AG04450 (cell line): ENCODE results near the gene TMEM126B. TPM values are rescaled to one million over a fixed set of nuclear protein-coding genes. Genes with fewer than 3 reads are reported as not detected.

Experiments used
- CTCF ChIA-PET: fragments of 300-600, 350-600 bp; formaldehyde crosslinking; extraction: SDS; loops from one replicate; lab custom pipeline; 2022; ENCODE audit warnings: antibody characterized with exemption, inconsistent platforms; lab: Charles Lee
- POLR2A ChIA-PET: fragments of 350-600 bp; formaldehyde crosslinking; extraction: SDS; loops from one replicate; lab custom pipeline; 2021; ENCODE audit warnings: antibody characterized with exemption, inconsistent platforms; lab: Yijun Ruan, JAX
- DNase-seq: peaks from one replicate; pipeline ENCODE4 v3.0.0-alpha.2; 2011; ENCODE audit warnings: low read depth, low spot score
- H3K27ac ChIP-seq: one replicate; pipeline ENCODE4 v1.5.1; 2012; ENCODE audit warnings: low read depth, low read length, control low read depth
- H3K27me3 ChIP-seq: one replicate; pipeline ENCODE4 v1.6.0; 2012; ENCODE audit warnings: low read length; ENCODE audit not compliant: control insufficient read depth, insufficient read depth
- H3K4me3 ChIP-seq: 2 replicates; pipeline ENCODE4 v1.5.1; 2011; ENCODE audit warnings: mild to moderate bottlenecking, low read depth, low read length, control low read depth
- H3K9me3 ChIP-seq: 2 replicates; pipeline ENCODE4 v1.5.1; 2012; ENCODE audit warnings: low read length; ENCODE audit not compliant: control insufficient read depth, insufficient read depth
- CTCF ChIP-seq: IDR thresholded peaks from 2 replicates; pipeline ENCODE4 v1.5.1; 2011; ENCODE audit warnings: low read depth, low read length, control low read depth, inconsistent platforms
- polyA plus RNA-seq: library from polyadenylated mRNA; depleted of rRNA; stranded (reverse); fragments of >200 nt; gene quantifications from 2 replicates; pipeline ENCODE4 v1.2.3, GENCODE V29; 2011

Gene TMEM126B
- polyA plus RNA-seq, 1 experiment: 86.2 TPM

- DNase-seq: no peak
- H3K27ac ChIP-seq: peak overlapping the region; percentile 40
- H3K4me3 ChIP-seq: peak overlapping the region; percentile 90
- no peaks in the 10 kb centered on the region for H3K27me3 ChIP-seq
- no peaks in the 10 kb centered on the region for H3K9me3 ChIP-seq
- ChIA-PET POLR2A (interaction anchor here (0.7 to 2.6 kb wide), 4 partner anchors 9 to 24 kb away, joined by 3 to 18 read pairs (median 4); partner anchors contain the start of gene TMEM126A), CTCF (interaction anchor here (0.8 kb wide), 1 partner anchor 12 kb away, joined by 3 read pairs; no protein-coding TSS in a partner anchor)
- TF ChIP-seq CTCF: no peak
Measured at GRCh38 chr11:85628771-85629341, 463 bp downstream of the TMEM126B start.

- H3K4me3 ChIP-seq: no peak overlapping the region
- H3K27ac ChIP-seq: no peak overlapping the region
- no peaks in the 10 kb centered on the region for H3K27me3 ChIP-seq
- DNase-seq: no peak
- POLR2A ChIA-PET: no interaction called here
- no peak for TF ChIP-seq CTCF
- no peaks in the 10 kb centered on the region for H3K9me3 ChIP-seq
- CTCF ChIA-PET: no interaction called here
Measured at GRCh38 chr11:85634747-85635146, 6.4 kb downstream of the TMEM126B start.

GRCh38 chr11:85643191-85643614 lies 14.8 kb downstream of the TMEM126B start:
- Histone ChIP-seq H3K9me3 (no peaks in the 10 kb centered on the region), H3K27me3 (peaks cover 8% of the 10 kb centered on the region), H3K4me3 (no peak overlapping the region), H3K27ac (no peak overlapping the region)
- POLR2A ChIA-PET: no interaction called here
- TF ChIP-seq CTCF: no peak
- DNase-seq: no peak
- CTCF ChIA-PET: no interaction called here

- ChIA-PET POLR2A (interaction anchor here (1.1 to 4.4 kb wide), 5 partner anchors 9 to 45 kb away, joined by 3 to 19 read pairs (median 6); partner anchors contain the start of genes CCDC89, CREBZF, DLG2 and TMEM126B), CTCF (interaction anchor here (1.3 kb wide), 1 partner anchor 49 kb away, joined by 4 read pairs; no protein-coding TSS in a partner anchor)
- no peak for TF ChIP-seq CTCF
- Histone ChIP-seq H3K27ac (no peak overlapping the region), H3K4me3 (peak overlapping the region; percentile 85), H3K9me3 (no peaks in the 10 kb centered on the region), H3K27me3 (peaks cover 8% of the 10 kb centered on the region)
- no peak for DNase-seq
Measured at GRCh38 chr11:85647078-85647477, 18.7 kb downstream of the TMEM126B start.
